GM12864 (cell line): ENCODE measurements around the gene C1orf167.

Experiments
- DNase-seq: peaks from one replicate; pipeline ENCODE4 v3.0.0-alpha.2; 2011; ENCODE audit warnings: low read depth
- H3K4me3 ChIP-seq: 2 replicates; pipeline ENCODE4 v1.5.1; 2011; ENCODE audit warnings: mild to moderate bottlenecking, low read depth, low read length, control low read depth
- CTCF ChIP-seq: IDR thresholded peaks from 2 replicates; pipeline ENCODE4 v1.5.1; 2011; ENCODE audit warnings: low read depth, mild to moderate bottlenecking, moderate library complexity, low read length, control low read depth, inconsistent platforms; ENCODE audit errors: missing control alignments

C1orf167 gene

GRCh38 chr1:11751087-11751486 is 10.9 kb upstream of the C1orf167 start:
- no peak for TF ChIP-seq CTCF
- no peak for DNase-seq
- H3K4me3 ChIP-seq: no peak overlapping the region

DNA sequence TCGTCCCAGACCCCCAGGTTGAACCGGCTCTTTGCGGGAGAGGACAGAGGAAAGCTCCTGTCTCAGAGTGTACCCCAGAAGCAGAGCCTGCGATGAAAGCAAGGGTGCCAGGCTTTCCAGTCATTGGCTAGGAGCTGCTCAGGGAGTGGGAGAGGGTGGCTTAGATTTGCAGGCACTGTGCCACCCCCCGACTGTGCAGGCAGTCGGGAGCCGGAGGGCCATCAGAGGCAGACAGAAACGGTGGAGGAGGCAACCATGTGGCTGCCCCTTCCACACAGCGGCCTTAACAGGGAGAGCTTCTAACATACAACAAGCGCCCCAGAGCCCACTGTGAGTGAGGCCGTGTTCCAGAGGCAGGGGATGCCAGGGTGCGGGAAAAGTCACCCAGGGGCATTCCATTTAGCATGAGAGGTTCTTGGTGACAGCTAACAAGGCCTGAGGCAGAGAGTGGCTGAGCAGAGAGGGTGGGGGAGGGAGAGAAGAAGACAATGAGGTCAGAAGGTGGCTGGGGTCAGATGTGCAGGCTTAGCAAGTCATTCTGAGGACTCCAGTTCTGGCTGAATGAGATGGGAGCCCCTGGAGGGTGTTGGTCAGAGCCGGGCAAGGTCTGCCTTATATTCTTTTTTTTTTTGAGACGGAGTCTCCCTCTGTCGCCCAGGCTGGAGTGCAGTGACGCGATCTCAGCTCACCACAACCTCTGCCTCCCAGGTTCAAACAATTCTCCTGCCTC is 9.5 kb upstream of the C1orf167 start:
- H3K4me3 ChIP-seq: no peak overlapping the region
- no peak for DNase-seq
- no peak for TF ChIP-seq CTCF

- no peak overlapping the region for H3K4me3 ChIP-seq
- TF ChIP-seq CTCF: no peak
- DNase-seq: no peak
Measured at GRCh38 chr1:11753555-11754208, 8.3 kb upstream of the C1orf167 start.

DNA sequence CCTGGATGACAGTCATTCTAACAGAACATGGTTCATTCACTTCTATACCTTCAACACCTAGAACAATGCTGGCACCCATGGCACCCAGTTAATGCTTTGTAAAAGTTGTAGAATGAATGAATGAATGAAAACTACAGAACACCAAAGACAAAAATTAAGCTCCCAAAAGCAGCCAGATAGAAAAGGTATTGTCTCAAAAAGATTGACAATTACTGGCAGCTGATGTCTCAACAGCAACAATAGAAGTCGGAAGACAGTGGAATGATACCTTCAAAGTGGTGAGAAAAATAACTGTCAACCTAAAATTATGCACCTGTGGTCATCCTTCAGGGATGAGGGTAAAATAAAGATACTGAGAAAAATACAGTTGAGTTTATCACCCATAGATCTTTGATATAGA is 4.9 kb upstream of the C1orf167 start:
- TF ChIP-seq CTCF: no peak
- no peak overlapping the region for H3K4me3 ChIP-seq
- DNase-seq: no peak

GRCh38 chr1:11759791-11760190 is 2.2 kb upstream of the C1orf167 start:
- DNase-seq: no peak
- no peak for TF ChIP-seq CTCF

DNA sequence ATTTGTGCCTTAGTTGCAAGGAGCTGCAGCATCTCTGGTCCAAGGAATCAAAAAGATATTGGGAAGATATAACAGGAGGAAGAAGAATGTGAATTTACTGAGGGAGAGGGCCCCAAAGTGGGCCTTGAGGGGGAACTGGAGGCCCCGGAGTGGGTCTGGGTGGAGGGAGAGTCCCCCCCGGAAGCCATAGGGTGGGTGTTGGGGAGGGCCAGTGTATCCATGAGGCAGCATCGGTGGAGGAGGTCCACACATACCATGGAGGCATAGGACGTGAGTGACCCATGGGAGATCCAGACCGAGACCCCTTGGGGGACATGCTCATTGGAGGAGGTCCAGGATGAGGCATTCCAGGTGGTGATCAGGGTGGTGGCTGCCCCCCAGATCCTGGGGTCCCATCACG is 708 bp upstream of the C1orf167 start:
- no peak for TF ChIP-seq CTCF
- no peak overlapping the region for H3K4me3 ChIP-seq
- no peak for DNase-seq

More at GRCh38 chr1:11759791-11760190, 2.2 kb upstream of the C1orf167 start:
- H3K4me3 ChIP-seq: no peak overlapping the region

- DNase-seq: no peak
- no peak for TF ChIP-seq CTCF
- H3K4me3 ChIP-seq: no peak overlapping the region
Measured at GRCh38 chr1:11764115-11764514, 2.1 kb downstream of the C1orf167 start.
